ENCODE data around the gene PLEKHM1.
"Not testable (repeated sequence)": the region's sequence is repeated elsewhere in the genome, so short reads cannot be mapped to it uniquely, and the experiment has no call there.

The PLEKHM1 gene

GRCh38 chr17:45451131-45451530 lies 39.4 kb downstream of the PLEKHM1 start:
- Histone ChIP-seq H2BK5ac (ENCODE audit: low read depth, low read length, poor library complexity, severe bottlenecking) (no peak overlapping the region), H3K27me3 (ENCODE audit: control insufficient read depth in 1 of 2, insufficient read depth in 1 of 2, low read length in 2 of 2) (no peaks in the 10 kb centered on the region), H2AK5ac (ENCODE audit: low read length, severe bottlenecking) (no peak overlapping the region), H3K18ac (ENCODE audit: low read depth in 1 of 2, low read length in 2 of 2) (no peak overlapping the region), H3K4me1 (ENCODE audit: control insufficient read depth, insufficient read depth, low read depth, low read length) (peaks cover 12% of the 10 kb centered on the region), H3K4me3 (ENCODE audit: insufficient read depth in 1 of 2, low read depth in 1 of 2, low read length in 2 of 2) (no peak overlapping the region), H2BK120ac (ENCODE audit: low read depth, low read length) (no peak overlapping the region), H4K8ac (ENCODE audit: low read length) (no peak overlapping the region), H3K79me1 (replicated peaks; ENCODE audit: low read length, poor library complexity, severe bottlenecking) (no peaks in the 10 kb centered on the region), H4K91ac (ENCODE audit: low read length) (no peak overlapping the region), H2AFZ (ENCODE audit: low read depth, low read length) (no peak overlapping the region), H3K9me3 (ENCODE audit: control insufficient read depth, low read length) (no peaks in the 10 kb centered on the region), H2BK15ac (ENCODE audit: low read depth, poor library complexity, severe bottlenecking) (no peak overlapping the region), H2BK12ac (ENCODE audit: low read length in 2 of 2) (no peak overlapping the region), H3K9ac (ENCODE audit: low read length) (no peak overlapping the region), H3K36me3 (ENCODE audit: control insufficient read depth in 1 of 2, insufficient read depth in 2 of 2, low read depth in 1 of 2, low read length in 2 of 2) (peaks cover 37 to 43% of the 10 kb centered on the region in 2 experiments), H3K4ac (ENCODE audit: low read depth in 1 of 2, low read length in 2 of 2) (no peak overlapping the region), H3K23ac (ENCODE audit: low read length in 2 of 2) (no peak overlapping the region), H3K27ac (ENCODE audit: low read length, poor library complexity, severe bottlenecking) (no peak overlapping the region), H3K14ac (ENCODE audit: low read length in 2 of 2) (no peak overlapping the region), H3K4me2 (ENCODE audit: low read length, poor library complexity, severe bottlenecking) (no peak overlapping the region)
- no peak for DNase-seq
- WGBS, result 86% methylated on average over 5 of the region's 8 CpGs

- not testable (repeated sequence) for H3K4ac ChIP-seq (ENCODE audit: low read depth in 1 of 2, low read length in 2 of 2); DNase-seq; H3K27ac ChIP-seq (ENCODE audit: low read length, poor library complexity, severe bottlenecking); H2BK12ac ChIP-seq (ENCODE audit: low read length in 2 of 2); H3K9ac ChIP-seq (ENCODE audit: low read length); H3K79me1 ChIP-seq (replicated peaks; ENCODE audit: low read length, poor library complexity, severe bottlenecking); H3K27me3 ChIP-seq (ENCODE audit: control insufficient read depth in 1 of 2, insufficient read depth in 1 of 2, low read length in 2 of 2); H4K91ac ChIP-seq (ENCODE audit: low read length); H3K23ac ChIP-seq (ENCODE audit: low read length in 2 of 2); H3K9me3 ChIP-seq (ENCODE audit: control insufficient read depth, low read length); H4K8ac ChIP-seq (ENCODE audit: low read length); H2BK15ac ChIP-seq (ENCODE audit: low read depth, poor library complexity, severe bottlenecking); H3K4me3 ChIP-seq (ENCODE audit: insufficient read depth in 1 of 2, low read depth in 1 of 2, low read length in 2 of 2); H3K18ac ChIP-seq (ENCODE audit: low read depth in 1 of 2, low read length in 2 of 2); H2BK120ac ChIP-seq (ENCODE audit: low read depth, low read length); H2AK5ac ChIP-seq (ENCODE audit: low read length, severe bottlenecking); H2AFZ ChIP-seq (ENCODE audit: low read depth, low read length); H3K14ac ChIP-seq (ENCODE audit: low read length in 2 of 2); H3K4me2 ChIP-seq (ENCODE audit: low read length, poor library complexity, severe bottlenecking); H2BK5ac ChIP-seq (ENCODE audit: low read depth, low read length, poor library complexity, severe bottlenecking)
- Histone ChIP-seq H3K36me3 (ENCODE audit: control insufficient read depth in 1 of 2, insufficient read depth in 2 of 2, low read depth in 1 of 2, low read length in 2 of 2) (peaks cover 38 to 41% of the 10 kb centered on the region in 2 experiments), H3K4me1 (ENCODE audit: control insufficient read depth, insufficient read depth, low read depth, low read length) (peaks cover 16% of the 10 kb centered on the region)
- WGBS, result 97% methylated on average over 1 of the region's 1 CpG
These were observed 40.7 kb downstream of the PLEKHM1 start for GRCh38 chr17:45449708-45450329.

- not testable (repeated sequence) for H4K91ac ChIP-seq (ENCODE audit: low read length); H4K8ac ChIP-seq (ENCODE audit: low read length); H2BK12ac ChIP-seq (ENCODE audit: low read length in 2 of 2); H2AK5ac ChIP-seq (ENCODE audit: low read length, severe bottlenecking); H3K14ac ChIP-seq (ENCODE audit: low read length in 2 of 2); H3K27ac ChIP-seq (ENCODE audit: low read length, poor library complexity, severe bottlenecking); H2AFZ ChIP-seq (ENCODE audit: low read depth, low read length); DNase-seq; H3K4ac ChIP-seq (ENCODE audit: low read depth in 1 of 2, low read length in 2 of 2); H3K18ac ChIP-seq (ENCODE audit: low read depth in 1 of 2, low read length in 2 of 2); H3K23ac ChIP-seq (ENCODE audit: low read length in 2 of 2); H2BK5ac ChIP-seq (ENCODE audit: low read depth, low read length, poor library complexity, severe bottlenecking); H3K79me1 ChIP-seq (replicated peaks; ENCODE audit: low read length, poor library complexity, severe bottlenecking); H3K9me3 ChIP-seq (ENCODE audit: control insufficient read depth, low read length); H3K4me3 ChIP-seq (ENCODE audit: insufficient read depth in 1 of 2, low read depth in 1 of 2, low read length in 2 of 2); H3K4me2 ChIP-seq (ENCODE audit: low read length, poor library complexity, severe bottlenecking); H2BK15ac ChIP-seq (ENCODE audit: low read depth, poor library complexity, severe bottlenecking); H3K27me3 ChIP-seq (ENCODE audit: control insufficient read depth in 1 of 2, insufficient read depth in 1 of 2, low read length in 2 of 2); H3K9ac ChIP-seq (ENCODE audit: low read length); H2BK120ac ChIP-seq (ENCODE audit: low read depth, low read length)
- Histone ChIP-seq H3K4me1 (ENCODE audit: control insufficient read depth, insufficient read depth, low read depth, low read length) (peaks cover 16% of the 10 kb centered on the region), H3K36me3 (ENCODE audit: control insufficient read depth in 1 of 2, insufficient read depth in 2 of 2, low read depth in 1 of 2, low read length in 2 of 2) (peaks cover 35 to 37% of the 10 kb centered on the region in 2 experiments)
- WGBS, result 95% methylated on average over 1 of the region's 1 CpG
These were observed 41.3 kb downstream of the PLEKHM1 start for GRCh38 chr17:45449260-45449659.

DNA sequence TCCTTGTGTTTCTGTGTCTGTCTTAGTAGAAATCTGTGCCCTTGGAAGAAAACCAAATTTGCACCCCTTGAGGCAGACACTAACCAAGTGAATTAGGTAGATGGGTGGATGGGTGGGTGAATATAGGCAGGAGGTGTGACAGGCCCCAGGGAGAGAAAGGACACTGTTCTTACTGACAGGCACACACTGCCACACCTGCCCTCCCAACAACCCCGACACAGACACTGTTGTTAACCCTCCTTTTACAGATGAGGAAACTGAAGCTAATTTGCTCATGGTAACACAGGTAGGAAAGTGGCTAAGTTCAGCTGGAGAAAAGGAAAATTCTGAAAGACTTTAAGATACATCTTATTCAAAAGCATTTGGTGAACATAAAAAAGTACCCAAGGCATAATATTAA lies 42.0 kb downstream of the PLEKHM1 start:
- DNase-seq; H3K23ac ChIP-seq (ENCODE audit: low read length in 2 of 2); H3K27me3 ChIP-seq (ENCODE audit: control insufficient read depth in 1 of 2, insufficient read depth in 1 of 2, low read length in 2 of 2); H2AK5ac ChIP-seq (ENCODE audit: low read length, severe bottlenecking); H3K14ac ChIP-seq (ENCODE audit: low read length in 2 of 2); H3K18ac ChIP-seq (ENCODE audit: low read depth in 1 of 2, low read length in 2 of 2); H2AFZ ChIP-seq (ENCODE audit: low read depth, low read length); H2BK12ac ChIP-seq (ENCODE audit: low read length in 2 of 2); H4K91ac ChIP-seq (ENCODE audit: low read length); H3K79me1 ChIP-seq (replicated peaks; ENCODE audit: low read length, poor library complexity, severe bottlenecking); H4K8ac ChIP-seq (ENCODE audit: low read length); H3K9me3 ChIP-seq (ENCODE audit: control insufficient read depth, low read length); H3K4ac ChIP-seq (ENCODE audit: low read depth in 1 of 2, low read length in 2 of 2); H3K4me2 ChIP-seq (ENCODE audit: low read length, poor library complexity, severe bottlenecking); H3K4me3 ChIP-seq (ENCODE audit: insufficient read depth in 1 of 2, low read depth in 1 of 2, low read length in 2 of 2); H2BK120ac ChIP-seq (ENCODE audit: low read depth, low read length); H3K9ac ChIP-seq (ENCODE audit: low read length); H2BK15ac ChIP-seq (ENCODE audit: low read depth, poor library complexity, severe bottlenecking); H2BK5ac ChIP-seq (ENCODE audit: low read depth, low read length, poor library complexity, severe bottlenecking): not testable (repeated sequence)
- Histone ChIP-seq H3K36me3 (ENCODE audit: control insufficient read depth in 1 of 2, insufficient read depth in 2 of 2, low read depth in 1 of 2, low read length in 2 of 2) (peaks cover 30 to 36% of the 10 kb centered on the region in 2 experiments), H3K4me1 (ENCODE audit: control insufficient read depth, insufficient read depth, low read depth, low read length) (peaks cover 16% of the 10 kb centered on the region), H3K27ac (ENCODE audit: low read length, poor library complexity, severe bottlenecking) (peak overlapping the region; percentile 10)
- WGBS, result no CpG with 5 or more reads among the region's 1 CpG

Measured in mesenchymal stem cell (in vitro differentiated cells and primary cell).